Chondrocyte (in vitro differentiated cells): ENCODE measurements around the gene MAPKAP1. TPM values are rescaled to one million over a fixed set of nuclear protein-coding genes. Genes with fewer than 3 reads are reported as not detected.

Experiments used
- DNase-seq: peaks from one replicate; pipeline ENCODE4 v3.0.0; 2021; ENCODE audit warnings: mixed read lengths, low spot score
- H3K27ac Mint-ChIP-seq: one replicate; pipeline ENCODE4 v1.8.0; 2021; ENCODE audit warnings: mild to moderate bottlenecking, moderate library complexity, mixed read lengths; ENCODE audit not compliant: unreplicated experiment
- H3K27me3 Mint-ChIP-seq: 2 replicates; pipeline ENCODE4 v1.8.0; 2021; ENCODE audit warnings: low read depth, mixed read lengths
- H3K36me3 Mint-ChIP-seq: 2 replicates; pipeline ENCODE4 v1.8.0; 2021; ENCODE audit warnings: low read depth, mixed read lengths
- H3K4me1 Mint-ChIP-seq: 2 replicates; pipeline ENCODE4 v1.8.0; 2021; ENCODE audit warnings: low read depth, mild to moderate bottlenecking, mixed read lengths
- H3K4me3 Mint-ChIP-seq: one replicate; pipeline ENCODE4 v1.8.0; 2021; ENCODE audit warnings: mild to moderate bottlenecking, moderate library complexity, mixed read lengths; ENCODE audit not compliant: unreplicated experiment
- H3K9me3 Mint-ChIP-seq: 2 replicates; pipeline ENCODE4 v1.8.0; 2021; ENCODE audit warnings: low read depth, mixed read lengths
- total RNA-seq: library from RNA; stranded (reverse); gene quantifications from 3 replicates; pipeline ENCODE4 v1.2.1, GENCODE V29; 2021
- TF ChIP-seq, protein P1 (sequence below): fragments of 200-600 bp; sonication (generic); IDR thresholded peaks from 2 replicates; pipeline ENCODE4 v1.5.0; 2021; ENCODE audit warnings: antibody characterized with exemption, mild to moderate bottlenecking, moderate library complexity

Gene MAPKAP1
- total RNA-seq, 1 donor from 2014 or later: 91.5 TPM

DNA sequence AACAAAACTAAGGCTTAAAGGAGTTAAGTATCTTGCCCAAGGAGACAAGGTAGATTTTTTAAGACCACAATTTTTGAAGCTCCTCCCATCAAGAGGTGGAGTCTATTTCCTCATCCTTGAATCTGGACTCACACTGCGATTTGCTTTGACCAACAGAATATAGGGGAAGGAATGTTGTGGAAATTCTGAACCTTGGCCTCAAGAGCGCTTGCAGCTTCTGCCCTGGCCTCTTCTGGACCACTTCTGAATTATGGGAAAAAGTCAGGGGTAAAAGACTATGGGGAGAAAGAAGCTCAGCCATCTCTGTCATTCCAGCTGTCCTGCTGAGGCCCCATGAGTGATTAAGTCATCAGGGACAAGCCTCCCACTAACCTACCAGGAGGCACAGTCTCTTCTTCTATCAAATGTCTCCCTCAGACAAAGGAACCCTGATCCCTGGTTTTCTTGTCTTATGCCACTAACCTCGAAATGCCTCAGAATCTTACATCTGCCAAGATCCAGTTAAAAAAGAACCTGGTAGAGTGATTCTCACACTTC lies 25.9 kb downstream of the MAPKAP1 start:
- Mint-ChIP-seq H3K27ac (no peak overlapping the region), H3K4me3 (no peak overlapping the region), H3K27me3 (no peaks in the 10 kb centered on the region), H3K36me3 (no peaks in the 10 kb centered on the region), H3K4me1 (peaks cover 35% of the 10 kb centered on the region), H3K9me3 (no peaks in the 10 kb centered on the region)
- DNase-seq: no peak
- TF ChIP-seq, protein P1, sequence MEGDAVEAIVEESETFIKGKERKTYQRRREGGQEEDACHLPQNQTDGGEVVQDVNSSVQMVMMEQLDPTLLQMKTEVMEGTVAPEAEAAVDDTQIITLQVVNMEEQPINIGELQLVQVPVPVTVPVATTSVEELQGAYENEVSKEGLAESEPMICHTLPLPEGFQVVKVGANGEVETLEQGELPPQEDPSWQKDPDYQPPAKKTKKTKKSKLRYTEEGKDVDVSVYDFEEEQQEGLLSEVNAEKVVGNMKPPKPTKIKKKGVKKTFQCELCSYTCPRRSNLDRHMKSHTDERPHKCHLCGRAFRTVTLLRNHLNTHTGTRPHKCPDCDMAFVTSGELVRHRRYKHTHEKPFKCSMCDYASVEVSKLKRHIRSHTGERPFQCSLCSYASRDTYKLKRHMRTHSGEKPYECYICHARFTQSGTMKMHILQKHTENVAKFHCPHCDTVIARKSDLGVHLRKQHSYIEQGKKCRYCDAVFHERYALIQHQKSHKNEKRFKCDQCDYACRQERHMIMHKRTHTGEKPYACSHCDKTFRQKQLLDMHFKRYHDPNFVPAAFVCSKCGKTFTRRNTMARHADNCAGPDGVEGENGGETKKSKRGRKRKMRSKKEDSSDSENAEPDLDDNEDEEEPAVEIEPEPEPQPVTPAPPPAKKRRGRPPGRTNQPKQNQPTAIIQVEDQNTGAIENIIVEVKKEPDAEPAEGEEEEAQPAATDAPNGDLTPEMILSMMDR: no peak

DNA sequence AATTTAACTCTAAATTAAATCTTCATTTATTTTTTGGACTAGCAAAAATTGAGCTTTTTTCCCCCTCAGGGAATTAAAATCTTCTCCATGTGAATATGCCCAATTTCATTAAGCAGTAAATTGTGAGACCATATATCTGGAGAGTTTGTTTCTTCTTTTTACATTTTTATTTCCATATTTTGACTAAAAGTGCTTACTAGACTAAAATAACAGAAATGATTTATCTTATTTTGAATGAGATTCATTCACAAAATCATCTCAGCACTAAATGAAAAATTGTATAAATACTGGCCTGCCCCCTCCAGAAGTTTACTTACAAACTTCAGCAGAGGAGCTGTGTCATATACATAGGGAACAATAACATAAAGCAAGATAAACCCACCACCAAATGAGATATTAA lies 26.6 kb downstream of the MAPKAP1 start:
- no peak overlapping the region for H3K4me3 Mint-ChIP-seq
- H3K36me3 Mint-ChIP-seq: no peaks in the 10 kb centered on the region
- no peak for DNase-seq
- TF ChIP-seq, protein P1: no peak
- no peak overlapping the region for H3K27ac Mint-ChIP-seq
- peaks cover 41% of the 10 kb centered on the region for H3K4me1 Mint-ChIP-seq
- no peaks in the 10 kb centered on the region for H3K27me3 Mint-ChIP-seq
- H3K9me3 Mint-ChIP-seq: peaks cover 4% of the 10 kb centered on the region

DNA sequence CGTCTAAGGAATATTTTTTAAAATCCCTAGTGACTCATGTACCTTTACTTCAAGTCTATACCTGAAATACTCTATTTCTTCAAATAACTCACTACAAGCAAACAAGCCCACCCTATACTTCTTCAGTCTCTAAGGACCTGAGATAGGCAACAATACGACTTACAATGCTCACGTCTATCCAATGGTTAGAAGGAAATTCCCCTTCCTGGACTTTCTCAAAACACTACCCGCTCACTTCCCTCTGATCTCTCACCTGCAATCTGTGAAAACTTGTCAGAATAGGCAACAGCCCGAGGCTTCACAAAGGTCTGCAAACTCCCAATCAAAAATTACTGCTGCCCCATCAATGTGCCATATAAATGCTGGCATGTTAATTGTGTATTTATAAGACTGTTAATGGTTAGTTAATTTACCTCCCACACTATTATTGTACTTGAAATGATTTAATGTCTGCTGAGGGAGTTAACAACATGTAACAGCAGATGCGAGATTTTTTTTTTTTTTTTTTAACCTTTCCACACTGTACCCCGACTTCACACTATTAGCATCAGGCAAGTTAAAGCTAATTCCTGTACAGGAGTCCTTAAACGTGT lies 27.3 kb downstream of the MAPKAP1 start:
- H3K27ac Mint-ChIP-seq: no peak overlapping the region
- peaks cover 4% of the 10 kb centered on the region for H3K9me3 Mint-ChIP-seq
- H3K27me3 Mint-ChIP-seq: no peaks in the 10 kb centered on the region
- DNase-seq: no peak
- no peak overlapping the region for H3K4me3 Mint-ChIP-seq
- TF ChIP-seq, protein P1: no peak
- peaks cover 48% of the 10 kb centered on the region for H3K4me1 Mint-ChIP-seq
- H3K36me3 Mint-ChIP-seq: no peaks in the 10 kb centered on the region

DNA sequence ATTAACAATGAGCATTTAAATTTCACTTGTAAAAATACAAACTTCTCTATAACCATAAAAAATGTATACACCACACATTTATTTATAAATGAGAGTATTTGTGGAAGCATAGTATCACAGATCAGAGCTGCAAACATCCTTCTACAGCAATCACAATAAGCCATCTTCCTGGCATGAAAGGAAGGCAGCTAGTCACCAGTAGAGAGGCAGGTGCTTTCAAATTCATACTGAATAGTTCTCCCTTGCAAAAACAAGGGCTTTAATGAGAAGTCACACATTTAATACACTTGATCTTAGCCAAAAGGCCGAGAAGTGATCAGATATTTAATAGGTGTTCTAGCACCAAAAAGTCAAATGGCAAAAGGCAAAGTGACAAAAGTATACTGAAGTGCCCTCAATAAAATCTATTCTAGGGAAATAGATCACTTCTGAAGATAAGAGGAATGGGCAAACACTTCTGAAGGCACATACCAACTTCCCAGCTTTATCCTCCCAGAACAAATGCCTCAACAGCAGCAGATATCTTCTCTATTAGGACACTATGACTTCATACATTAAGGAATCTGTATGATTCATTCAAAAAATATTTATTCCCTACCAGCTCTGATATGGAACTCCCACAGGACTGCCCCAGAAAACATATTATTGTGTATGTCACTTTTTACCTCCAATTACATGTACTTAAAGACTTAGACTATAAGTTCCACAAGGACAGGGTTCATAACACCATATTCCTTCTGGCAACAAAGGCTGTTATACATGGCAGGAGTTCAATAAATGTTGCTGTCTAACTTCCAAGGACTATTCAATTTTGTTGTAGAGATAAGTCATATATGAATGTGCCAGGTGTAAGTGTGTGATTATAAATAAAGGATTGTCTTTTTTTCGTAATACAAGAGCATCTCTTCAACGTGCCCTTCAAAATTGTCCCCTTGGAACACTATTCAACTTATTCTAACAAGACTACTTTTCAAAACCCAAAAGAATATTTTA lies 31.7 kb downstream of the MAPKAP1 start:
- peaks cover 4% of the 10 kb centered on the region for H3K9me3 Mint-ChIP-seq
- peak overlapping the region; percentile 85 for H3K27ac Mint-ChIP-seq
- H3K36me3 Mint-ChIP-seq: peaks cover 3% of the 10 kb centered on the region
- DNase-seq: no peak
- peaks cover 43% of the 10 kb centered on the region for H3K4me1 Mint-ChIP-seq
- no peaks in the 10 kb centered on the region for H3K27me3 Mint-ChIP-seq
- TF ChIP-seq, protein P1: no peak
- no peak overlapping the region for H3K4me3 Mint-ChIP-seq

DNA sequence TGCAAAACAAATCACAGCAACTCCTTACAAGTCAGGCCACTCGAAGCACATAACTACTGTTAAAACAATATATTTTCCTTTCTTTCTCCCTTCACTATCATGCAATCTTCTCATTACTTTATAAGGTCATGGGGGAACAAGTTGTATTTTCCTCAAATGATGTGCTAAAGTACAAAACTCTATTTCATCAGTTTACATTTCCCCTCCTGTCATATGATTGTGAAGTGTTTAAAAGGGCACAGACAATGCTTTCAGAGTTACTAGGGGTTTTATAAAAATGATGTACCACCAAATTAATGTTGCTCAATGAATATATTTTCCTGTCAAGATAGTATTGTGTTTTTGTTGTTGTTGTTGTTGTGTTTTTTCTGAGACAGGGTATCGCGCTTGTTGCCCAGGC lies 34.1 kb downstream of the MAPKAP1 start:
- H3K4me1 Mint-ChIP-seq: peaks cover 43% of the 10 kb centered on the region
- H3K4me3 Mint-ChIP-seq: no peak overlapping the region

More for the DNA sequence above, 34.1 kb downstream of the MAPKAP1 start:
- Mint-ChIP-seq H3K27me3 (no peaks in the 10 kb centered on the region), H3K27ac (peak overlapping the region; percentile 22), H3K36me3 (peaks cover 5% of the 10 kb centered on the region), H3K9me3 (peaks cover 4% of the 10 kb centered on the region)
- no peak for DNase-seq
- TF ChIP-seq, protein P1: no peak
